ENCODE results near the gene RAX. TPM values are rescaled to one million over a fixed set of nuclear protein-coding genes. Genes with fewer than 3 reads are reported as not detected.

The RAX gene
- not detected for polyA plus RNA-seq (2012; ENCODE audit: insufficient read depth, insufficient read length, low read depth)

- H3K9me3 ChIP-seq, result no peaks in the 10 kb centered on the region
- H3K4me3 ChIP-seq (ENCODE audit: low read depth, low read length), result no peak within 1 kb of the TSS
- no peak for TF ChIP-seq CTCF (IDR thresholded peaks at IDR 0.05; ENCODE audit: low read depth, low read length)
- H3K27me3 ChIP-seq, result peaks cover 81% of the 10 kb centered on the region
- H3K36me3 ChIP-seq, result no peaks in the 10 kb centered on the region
- no peaks in the 10 kb centered on the region for H3K4me1 ChIP-seq
- DNase-seq, result peak; percentile 19
These were observed at the start of gene RAX for GRCh38 chr18:59272891-59273758. RAX (minus strand) TSS chr18:59273454; CDS start chr18:59273206, 248 bp downstream.

GRCh38 chr18:59318460-59319050 lies 45.3 kb upstream of the RAX start, which contains the start of gene CPLX4:
CPLX4 (minus strand) TSS chr18:59318649; CDS start chr18:59318462, 187 bp downstream.
- Histone ChIP-seq H3K4me3 (ENCODE audit: low read depth, low read length) (no peak within 1 kb of the TSS), H3K4me1 (no peaks in the 10 kb centered on the region), H3K9me3 (no peaks in the 10 kb centered on the region), H3K36me3 (no peaks in the 10 kb centered on the region), H3K27me3 (no peaks in the 10 kb centered on the region)
- DNase-seq, result no peak
- no peak for TF ChIP-seq CTCF (IDR thresholded peaks at IDR 0.05; ENCODE audit: low read depth, low read length)

GRCh38 chr18:59311631-59312030 lies 38.4 kb upstream of the RAX start:
- Histone ChIP-seq H3K27me3 (no peaks in the 10 kb centered on the region), H3K4me3 (ENCODE audit: low read depth, low read length) (no peak overlapping the region), H3K9me3 (no peaks in the 10 kb centered on the region), H3K36me3 (no peaks in the 10 kb centered on the region), H3K4me1 (no peaks in the 10 kb centered on the region)
- TF ChIP-seq CTCF (IDR thresholded peaks at IDR 0.05; ENCODE audit: low read depth, low read length), result no peak
- no peak for DNase-seq

- no peaks in the 10 kb centered on the region for H3K9me3 ChIP-seq
- H3K36me3 ChIP-seq, result no peaks in the 10 kb centered on the region
- peak overlapping the region; percentile 24 for H3K4me3 ChIP-seq (ENCODE audit: low read depth, low read length)
- no peak for DNase-seq
- H3K27me3 ChIP-seq, result no peaks in the 10 kb centered on the region
- TF ChIP-seq CTCF (IDR thresholded peaks at IDR 0.05; ENCODE audit: low read depth, low read length), result no peak
- H3K4me1 ChIP-seq, result no peaks in the 10 kb centered on the region
These were observed 35.6 kb upstream of the RAX start for GRCh38 chr18:59308938-59309260.

- no peaks in the 10 kb centered on the region for H3K27me3 ChIP-seq
These were observed 35.1 kb upstream of the RAX start for GRCh38 chr18:59308248-59308937.

More at GRCh38 chr18:59308248-59308937, 35.1 kb upstream of the RAX start:
- Histone ChIP-seq H3K9me3 (no peaks in the 10 kb centered on the region), H3K36me3 (no peaks in the 10 kb centered on the region), H3K4me3 (ENCODE audit: low read depth, low read length) (peak overlapping the region; percentile 24), H3K4me1 (no peaks in the 10 kb centered on the region)
- peak; percentile 64 for TF ChIP-seq CTCF (IDR thresholded peaks at IDR 0.05; ENCODE audit: low read depth, low read length)
- peak; percentile 77 for DNase-seq

Data from BE2C (cell line).